ENCODE results near the gene NUMA1.

The NUMA1 gene

GRCh38 chr11:72069200-72069599 is 11.1 kb downstream of the NUMA1 start:
- Histone ChIP-seq H3K4me1 (ENCODE audit: control insufficient read depth in 2 of 2, insufficient read depth in 2 of 2, low read length in 2 of 2) (peaks cover 25 to 33% of the 10 kb centered on the region in 2 donors), H3K27ac (ENCODE audit: low read depth in 2 of 2, low read length in 2 of 2) (peak overlapping the region; percentile 58 to 69), H3K4me3 (ENCODE audit: low read length in 2 of 2) (peak overlapping the region; percentile 14 to 21), H3K9ac (ENCODE audit: low read depth in 1 of 2, low read length in 2 of 2) (peak overlapping the region in 1 of 2 donors; percentile 2), H3K27me3 (ENCODE audit: control insufficient read depth in 2 of 2, insufficient read depth in 2 of 2, low read length in 2 of 2) (no peaks in the 10 kb centered on the region), H3K9me3 (ENCODE audit: control insufficient read depth in 2 of 2, low read length in 2 of 2) (no peaks in the 10 kb centered on the region), H3K36me3 (ENCODE audit: control insufficient read depth in 2 of 2, insufficient read depth in 2 of 2, low read length in 2 of 2) (peaks cover 0 to 3% of the 10 kb centered on the region in 2 donors)

GRCh38 chr11:72067676-72068075 is 12.7 kb downstream of the NUMA1 start:
- H3K4me1 ChIP-seq (ENCODE audit: control insufficient read depth in 2 of 2, insufficient read depth in 2 of 2, low read length in 2 of 2) = peaks cover 25 to 33% of the 10 kb centered on the region in 2 donors
- H3K27ac ChIP-seq (ENCODE audit: low read depth in 2 of 2, low read length in 2 of 2) = no peak overlapping the region
- no peak overlapping the region for H3K4me3 ChIP-seq (ENCODE audit: low read length in 2 of 2)

GRCh38 chr11:72067266-72067665 is 13.1 kb downstream of the NUMA1 start:
- no peaks in the 10 kb centered on the region for H3K27me3 ChIP-seq (ENCODE audit: control insufficient read depth in 2 of 2, insufficient read depth in 2 of 2, low read length in 2 of 2)
- H3K9me3 ChIP-seq (ENCODE audit: control insufficient read depth in 2 of 2, low read length in 2 of 2) = no peaks in the 10 kb centered on the region
- peaks cover 23 to 30% of the 10 kb centered on the region in 2 donors for H3K4me1 ChIP-seq (ENCODE audit: control insufficient read depth in 2 of 2, insufficient read depth in 2 of 2, low read length in 2 of 2)
- H3K27ac ChIP-seq (ENCODE audit: low read depth in 2 of 2, low read length in 2 of 2) = peak overlapping the region in 1 of 2 donors; percentile 31
- H3K4me3 ChIP-seq (ENCODE audit: low read length in 2 of 2) = no peak overlapping the region
- peaks cover 0 to 3% of the 10 kb centered on the region in 2 donors for H3K36me3 ChIP-seq (ENCODE audit: control insufficient read depth in 2 of 2, insufficient read depth in 2 of 2, low read length in 2 of 2)
- no peak overlapping the region for H3K9ac ChIP-seq (ENCODE audit: low read depth in 1 of 2, low read length in 2 of 2)

More at GRCh38 chr11:72067676-72068075, 12.7 kb downstream of the NUMA1 start:
- no peaks in the 10 kb centered on the region for H3K9me3 ChIP-seq (ENCODE audit: control insufficient read depth in 2 of 2, low read length in 2 of 2)
- no peak overlapping the region for H3K9ac ChIP-seq (ENCODE audit: low read depth in 1 of 2, low read length in 2 of 2)
- no peaks in the 10 kb centered on the region for H3K27me3 ChIP-seq (ENCODE audit: control insufficient read depth in 2 of 2, insufficient read depth in 2 of 2, low read length in 2 of 2)
- H3K36me3 ChIP-seq (ENCODE audit: control insufficient read depth in 2 of 2, insufficient read depth in 2 of 2, low read length in 2 of 2) = peaks cover 0 to 3% of the 10 kb centered on the region in 2 donors

GRCh38 chr11:72066855-72067254 is 13.5 kb downstream of the NUMA1 start:
- peak overlapping the region in 1 of 2 donors; percentile 3 for H3K9ac ChIP-seq (ENCODE audit: low read depth in 1 of 2, low read length in 2 of 2)
- H3K27me3 ChIP-seq (ENCODE audit: control insufficient read depth in 2 of 2, insufficient read depth in 2 of 2, low read length in 2 of 2) = no peaks in the 10 kb centered on the region
- no peaks in the 10 kb centered on the region for H3K9me3 ChIP-seq (ENCODE audit: control insufficient read depth in 2 of 2, low read length in 2 of 2)
- peaks cover 20 to 27% of the 10 kb centered on the region in 2 donors for H3K4me1 ChIP-seq (ENCODE audit: control insufficient read depth in 2 of 2, insufficient read depth in 2 of 2, low read length in 2 of 2)
- peaks cover 0 to 3% of the 10 kb centered on the region in 2 donors for H3K36me3 ChIP-seq (ENCODE audit: control insufficient read depth in 2 of 2, insufficient read depth in 2 of 2, low read length in 2 of 2)
- no peak overlapping the region for H3K4me3 ChIP-seq (ENCODE audit: low read length in 2 of 2)
- peak overlapping the region in 1 of 2 donors; percentile 31 for H3K27ac ChIP-seq (ENCODE audit: low read depth in 2 of 2, low read length in 2 of 2)

DNA sequence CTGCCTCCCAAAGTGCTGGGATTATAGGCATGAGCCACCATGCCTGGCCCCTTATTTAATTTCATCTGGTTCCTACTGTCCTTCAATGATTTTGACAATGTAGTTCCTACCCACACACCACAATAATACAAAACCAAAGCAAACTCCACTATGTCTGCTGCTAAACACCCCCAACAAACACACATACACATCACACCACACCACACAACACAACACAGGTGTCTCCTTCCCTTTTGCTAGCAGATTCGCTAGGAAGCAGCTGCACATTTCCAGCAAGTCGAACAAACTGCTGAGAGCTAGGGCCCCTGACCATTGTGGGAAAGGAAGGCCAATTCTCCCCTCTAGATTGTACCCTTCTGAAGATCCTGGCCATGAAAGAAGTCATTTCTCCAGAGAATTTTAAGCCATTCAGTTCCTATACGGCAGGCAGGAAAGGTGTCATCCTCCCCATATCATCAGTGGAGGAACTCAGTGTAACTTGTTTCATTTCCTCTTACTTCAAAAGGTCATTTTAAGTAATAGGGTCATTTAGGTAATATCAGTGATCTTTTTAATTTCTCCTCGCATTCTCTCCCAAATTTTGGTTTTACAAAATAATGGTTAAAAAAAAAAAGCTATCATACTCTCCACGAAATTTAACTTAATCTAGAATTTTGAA is 18.5 kb downstream of the NUMA1 start:
- Histone ChIP-seq H3K4me3 (ENCODE audit: low read length in 2 of 2) (no peak overlapping the region), H3K27ac (ENCODE audit: low read depth in 2 of 2, low read length in 2 of 2) (no peak overlapping the region), H3K4me1 (ENCODE audit: control insufficient read depth in 2 of 2, insufficient read depth in 2 of 2, low read length in 2 of 2) (peaks cover 0 to 5% of the 10 kb centered on the region in 2 donors), H3K9ac (ENCODE audit: low read depth in 1 of 2, low read length in 2 of 2) (no peak overlapping the region), H3K9me3 (ENCODE audit: control insufficient read depth in 2 of 2, low read length in 2 of 2) (no peaks in the 10 kb centered on the region), H3K27me3 (ENCODE audit: control insufficient read depth in 2 of 2, insufficient read depth in 2 of 2, low read length in 2 of 2) (no peaks in the 10 kb centered on the region), H3K36me3 (ENCODE audit: control insufficient read depth in 2 of 2, insufficient read depth in 2 of 2, low read length in 2 of 2) (peaks cover 0 to 2% of the 10 kb centered on the region in 2 donors)

GRCh38 chr11:72058416-72059034 is 21.8 kb downstream of the NUMA1 start:
- Histone ChIP-seq H3K9me3 (ENCODE audit: control insufficient read depth in 2 of 2, low read length in 2 of 2) (no peaks in the 10 kb centered on the region), H3K27me3 (ENCODE audit: control insufficient read depth in 2 of 2, insufficient read depth in 2 of 2, low read length in 2 of 2) (no peaks in the 10 kb centered on the region), H3K27ac (ENCODE audit: low read depth in 2 of 2, low read length in 2 of 2) (no peak overlapping the region), H3K9ac (ENCODE audit: low read depth in 1 of 2, low read length in 2 of 2) (no peak overlapping the region), H3K4me3 (ENCODE audit: low read length in 2 of 2) (no peak overlapping the region), H3K4me1 (ENCODE audit: control insufficient read depth in 2 of 2, insufficient read depth in 2 of 2, low read length in 2 of 2) (no peaks in the 10 kb centered on the region), H3K36me3 (ENCODE audit: control insufficient read depth in 2 of 2, insufficient read depth in 2 of 2, low read length in 2 of 2) (peaks cover 0 to 6% of the 10 kb centered on the region in 2 donors)

DNA sequence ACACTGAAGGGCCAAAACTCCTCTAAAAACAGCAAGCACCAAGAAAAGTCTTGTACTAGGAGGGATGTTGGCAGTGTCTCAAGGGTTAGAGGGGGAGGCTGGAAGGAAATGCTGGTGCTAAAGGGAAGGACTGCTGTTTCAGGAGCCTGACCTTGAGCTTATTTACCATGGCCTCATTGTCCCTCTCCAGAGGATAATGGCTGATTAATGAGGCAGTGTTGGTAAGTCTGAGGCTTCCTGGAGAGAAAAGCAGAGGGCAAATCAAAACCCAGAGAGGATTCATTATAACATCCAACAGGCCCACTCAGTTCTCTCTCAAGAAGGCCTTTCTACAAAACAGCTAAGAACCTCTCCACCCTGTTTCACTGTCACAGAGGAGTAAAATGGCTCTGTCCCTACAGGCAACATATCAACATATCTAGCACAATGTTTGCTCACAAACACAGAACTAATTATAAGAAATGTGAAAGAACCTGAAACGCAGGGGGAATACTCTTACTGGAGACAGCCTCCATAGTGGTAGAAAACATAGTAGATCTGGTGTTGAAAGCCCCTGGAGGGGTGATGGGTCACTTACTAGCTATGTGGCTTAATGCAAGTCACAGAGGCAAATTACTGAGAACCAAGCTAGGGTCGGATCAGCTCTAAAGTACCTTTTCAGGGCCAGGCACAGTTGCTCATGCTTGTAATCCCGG is 31.4 kb downstream of the NUMA1 start:
- Histone ChIP-seq H3K4me3 (ENCODE audit: low read length in 2 of 2) (no peak overlapping the region), H3K27ac (ENCODE audit: low read depth in 2 of 2, low read length in 2 of 2) (no peak overlapping the region), H3K27me3 (ENCODE audit: control insufficient read depth in 2 of 2, insufficient read depth in 2 of 2, low read length in 2 of 2) (no peaks in the 10 kb centered on the region), H3K4me1 (ENCODE audit: control insufficient read depth in 2 of 2, insufficient read depth in 2 of 2, low read length in 2 of 2) (no peaks in the 10 kb centered on the region), H3K36me3 (ENCODE audit: control insufficient read depth in 2 of 2, insufficient read depth in 2 of 2, low read length in 2 of 2) (peaks cover 3% of the 10 kb centered on the region in 2 donors), H3K9me3 (ENCODE audit: control insufficient read depth in 2 of 2, low read length in 2 of 2) (no peaks in the 10 kb centered on the region), H3K9ac (ENCODE audit: low read depth in 1 of 2, low read length in 2 of 2) (no peak overlapping the region)

DNA sequence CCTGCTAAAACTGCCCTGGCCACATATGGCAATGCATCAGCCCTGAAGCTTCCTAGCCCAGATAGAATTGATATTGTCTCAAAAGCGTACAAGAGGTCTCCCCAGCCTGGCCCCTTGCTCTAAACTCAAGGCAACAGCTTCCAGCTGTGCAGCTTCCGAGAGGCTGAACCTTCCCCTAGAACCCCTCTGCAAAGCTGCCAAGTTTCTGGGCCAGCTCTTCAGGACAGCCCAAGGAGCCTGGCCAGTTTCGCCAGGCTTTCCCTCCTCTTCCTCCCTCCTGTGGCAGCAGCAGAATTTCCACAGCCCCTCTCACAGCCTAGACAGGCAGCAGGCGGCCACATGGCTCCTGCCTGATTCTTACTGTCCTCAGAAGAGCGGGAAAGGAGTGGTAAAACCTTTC is 34.5 kb downstream of the NUMA1 start:
- Histone ChIP-seq H3K27ac (ENCODE audit: low read depth in 2 of 2, low read length in 2 of 2) (no peak overlapping the region), H3K9ac (ENCODE audit: low read depth in 1 of 2, low read length in 2 of 2) (no peak overlapping the region), H3K27me3 (ENCODE audit: control insufficient read depth in 2 of 2, insufficient read depth in 2 of 2, low read length in 2 of 2) (no peaks in the 10 kb centered on the region), H3K4me1 (ENCODE audit: control insufficient read depth in 2 of 2, insufficient read depth in 2 of 2, low read length in 2 of 2) (peaks cover 14 to 19% of the 10 kb centered on the region in 2 donors), H3K4me3 (ENCODE audit: low read length in 2 of 2) (no peak overlapping the region), H3K36me3 (ENCODE audit: control insufficient read depth in 2 of 2, insufficient read depth in 2 of 2, low read length in 2 of 2) (peaks cover 3% of the 10 kb centered on the region in 2 donors), H3K9me3 (ENCODE audit: control insufficient read depth in 2 of 2, low read length in 2 of 2) (no peaks in the 10 kb centered on the region)

DNA sequence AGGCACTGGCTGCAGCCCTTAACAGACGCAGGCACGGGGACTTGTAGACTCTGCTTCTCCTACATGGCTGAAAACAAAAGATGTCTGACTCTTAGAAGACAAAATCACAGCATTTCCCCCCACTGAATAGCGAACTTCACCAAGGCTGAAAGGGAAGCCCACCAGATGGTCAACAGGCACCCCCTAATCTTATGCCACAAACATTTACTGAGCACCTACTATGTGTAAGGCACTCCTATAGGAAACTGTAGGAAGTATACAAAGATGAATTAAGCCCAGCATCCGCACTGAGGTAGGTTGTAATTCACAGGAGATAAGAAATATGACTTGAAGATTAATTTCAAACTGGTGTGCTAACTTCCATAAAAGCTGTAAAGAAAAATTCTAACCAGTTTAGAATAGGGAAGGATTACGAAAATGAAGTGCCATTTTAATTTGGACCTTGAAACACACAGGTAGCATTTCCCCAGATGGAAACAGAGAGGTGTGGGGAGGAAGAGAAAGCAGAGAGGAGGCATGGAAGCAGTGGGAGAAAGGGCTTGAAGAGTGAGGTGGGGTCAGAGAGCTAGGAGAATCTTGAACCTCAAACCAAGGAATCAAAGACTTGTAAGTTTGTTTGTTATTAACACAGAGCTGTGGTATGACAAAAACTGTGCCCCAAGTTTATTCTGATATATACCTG is 38.1 kb downstream of the NUMA1 start:
- Histone ChIP-seq H3K27ac (ENCODE audit: low read depth in 2 of 2, low read length in 2 of 2) (peak overlapping the region; percentile 89 to 97), H3K4me1 (ENCODE audit: control insufficient read depth in 2 of 2, insufficient read depth in 2 of 2, low read length in 2 of 2) (peaks cover 42 to 45% of the 10 kb centered on the region in 2 donors), H3K9me3 (ENCODE audit: control insufficient read depth in 2 of 2, low read length in 2 of 2) (no peaks in the 10 kb centered on the region), H3K9ac (ENCODE audit: low read depth in 1 of 2, low read length in 2 of 2) (peak overlapping the region; percentile 84), H3K36me3 (ENCODE audit: control insufficient read depth in 2 of 2, insufficient read depth in 2 of 2, low read length in 2 of 2) (no peaks in the 10 kb centered on the region), H3K4me3 (ENCODE audit: low read length in 2 of 2) (peak overlapping the region; percentile 78 to 89), H3K27me3 (ENCODE audit: control insufficient read depth in 2 of 2, insufficient read depth in 2 of 2, low read length in 2 of 2) (no peaks in the 10 kb centered on the region)
